HEK293T (cell line): ENCODE data around the gene TMC3.

Source experiments
- BHLHE40 ChIP-seq: fragments of 450-650 bp; IDR thresholded peaks from 2 replicates; pipeline ENCODE4 v1.6.1; 2016; ENCODE audit warnings: mild to moderate bottlenecking, moderate library complexity, borderline replicate concordance
- ELF4 ChIP-seq: fragments of 450-650 bp; IDR thresholded peaks from 2 replicates; pipeline ENCODE4 v1.6.1; 2017; ENCODE audit warnings: antibody characterized with exemption
- FOXA1 ChIP-seq: fragments of 450-650 bp; IDR thresholded peaks from 2 replicates; pipeline ENCODE4 v1.6.1; 2016; ENCODE audit warnings: mild to moderate bottlenecking
- FOXK2 ChIP-seq: fragments of 450-650 bp; IDR thresholded peaks from 2 replicates; pipeline ENCODE4 v1.6.1; 2016; ENCODE audit warnings: mild to moderate bottlenecking
- PKNOX1 ChIP-seq: fragments of 450-650 bp; IDR thresholded peaks from 2 replicates; pipeline ENCODE4 v1.6.1; 2016
- SP1 ChIP-seq: fragments of 450-650 bp; IDR thresholded peaks from 2 replicates; pipeline ENCODE4 v1.6.1; 2017
- SUZ12 ChIP-seq: fragments of 450-650 bp; IDR thresholded peaks from 2 replicates; pipeline ENCODE4 v1.6.1; 2016; ENCODE audit warnings: mild to moderate bottlenecking
- TARDBP ChIP-seq: fragments of 450-650 bp; IDR thresholded peaks from 2 replicates; pipeline ENCODE4 v1.6.1; 2016

GRCh38 chr15:81293728-81294515 is 80.1 kb downstream of the TMC3 start:
- TF ChIP-seq FOXA1 (no peak), FOXK2 (no peak), BHLHE40 (no peak), ELF4 (no peak), SUZ12 (no peak), SP1 (no peak), TARDBP (no peak), PKNOX1 (no peak)
